OCI-LY3 (cell line): ENCODE data around the gene WDR93.

ENCODE experiments used
- CTCF ChIP-seq: fragments of 200-600, 300-600 bp; sonication (generic); IDR thresholded peaks from 2 replicates; pipeline ENCODE4 v1.5.1; 2014; ENCODE audit warnings: antibody characterized with exemption, low read length, low read depth
- EZH2phosphoT487 ChIP-seq: fragments of 200-600 bp; shearing (Covaris generic); IDR thresholded peaks from 2 replicates; pipeline ENCODE4 v1.6.1; 2018; ENCODE audit warnings: antibody characterized with exemption, mixed run types, low read depth

- no peak for TF ChIP-seq CTCF
- TF ChIP-seq EZH2phosphoT487: no peak
Observed at GRCh38 chr15:89642106-89642505, 48.5 kb upstream of the WDR93 start.
